ENCODE data around the gene PLA2G7.

Gene PLA2G7

DNA sequence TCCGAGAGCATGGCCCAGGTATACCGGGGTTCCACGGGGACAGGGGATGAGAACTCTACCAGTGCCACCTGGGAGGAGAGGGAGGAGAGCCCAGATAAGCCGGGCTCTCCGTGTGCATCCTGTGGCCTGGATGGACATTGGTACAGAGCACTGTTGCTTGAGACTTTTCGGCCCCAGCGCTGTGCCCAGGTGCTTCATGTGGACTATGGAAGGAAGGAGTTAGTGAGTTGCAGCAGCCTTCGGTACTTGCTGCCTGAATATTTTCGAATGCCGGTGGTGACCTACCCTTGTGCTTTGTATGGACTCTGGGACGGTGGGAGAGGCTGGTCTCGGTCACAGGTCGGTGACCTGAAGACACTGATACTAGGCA is 46.2 kb downstream of the PLA2G7 start:
- no peak for DNase-seq (ENCODE audit: low spot score)

DNA sequence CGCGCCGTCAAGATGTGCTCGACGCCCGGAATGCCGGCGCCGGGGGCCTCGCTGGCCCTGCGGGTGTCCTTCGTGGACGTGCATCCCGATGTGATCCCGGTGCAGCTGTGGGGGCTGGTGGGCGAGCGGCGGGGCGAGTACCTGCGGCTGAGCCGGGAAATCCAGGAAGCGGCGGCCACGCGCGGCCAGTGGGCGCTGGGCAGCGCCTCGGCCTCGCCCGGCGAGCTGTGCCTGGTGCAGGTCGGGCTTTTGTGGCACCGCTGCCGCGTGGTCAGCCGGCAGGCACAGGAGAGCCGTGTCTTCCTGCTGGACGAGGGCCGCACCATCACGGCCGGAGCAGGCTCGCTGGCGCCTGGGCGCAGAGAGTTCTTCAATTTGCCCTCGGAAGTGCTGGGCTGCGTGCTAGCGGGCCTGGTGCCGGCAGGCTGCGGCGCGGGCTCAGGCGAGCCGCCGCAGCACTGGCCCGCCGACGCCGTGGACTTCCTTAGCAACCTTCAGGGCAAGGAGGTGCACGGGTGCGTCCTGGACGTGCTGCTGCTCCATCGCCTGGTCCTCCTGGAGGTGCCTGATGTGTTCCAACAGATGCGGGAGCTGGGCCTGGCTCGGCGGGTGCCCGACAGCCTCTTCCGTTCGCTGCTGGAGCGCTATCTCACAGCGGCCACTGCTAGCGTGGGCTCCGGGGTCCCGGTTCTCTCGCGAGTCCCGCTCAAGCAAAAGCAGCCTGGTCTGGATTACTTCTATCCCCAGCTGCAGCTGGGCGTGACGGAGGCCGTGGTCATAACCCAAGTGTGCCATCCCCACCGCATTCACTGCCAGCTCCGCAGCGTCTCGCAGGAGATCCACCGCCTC is 46.8 kb downstream of the PLA2G7 start:
- no peak for DNase-seq (ENCODE audit: low spot score)

DNA sequence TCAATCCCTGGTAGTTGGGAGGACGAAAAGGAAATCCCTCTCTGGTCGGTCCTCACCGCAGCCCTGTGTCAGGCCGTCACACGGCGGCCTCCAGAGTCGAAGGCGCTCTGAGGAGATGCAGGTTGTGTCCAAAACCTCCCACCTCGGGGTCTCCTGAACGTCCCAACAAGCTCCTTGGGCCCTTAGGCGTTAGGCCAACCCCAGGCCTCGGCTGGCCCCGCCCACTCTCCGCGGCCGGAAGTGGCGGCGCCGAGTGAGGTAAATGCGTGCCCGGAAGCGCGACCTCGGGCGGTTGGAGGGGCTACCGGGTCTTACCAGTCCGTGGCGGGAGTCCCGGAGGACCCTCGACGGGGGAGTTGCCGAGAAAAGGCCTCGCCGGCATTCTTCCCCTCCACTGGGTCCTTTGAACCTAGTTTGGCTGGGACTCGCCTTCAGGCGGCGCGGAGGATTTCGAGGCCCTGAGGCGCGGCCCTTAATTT is 47.5 kb downstream of the PLA2G7 start, which contains the start of gene TDRD6:
Gene TDRD6 (plus strand): TSS at position 267 of the 479 bp plus-strand sequence. CDS start 244 bp downstream, outside the sequence.
- no peak for DNase-seq (ENCODE audit: low spot score)

- DNase-seq (ENCODE audit: low spot score), result no peak
Observed at GRCh38 chr6:46684771-46685170, 50.4 kb downstream of the PLA2G7 start.

- DNase-seq (ENCODE audit: low spot score), result peak; percentile 49
Observed at GRCh38 chr6:46677314-46677654, 57.9 kb downstream of the PLA2G7 start.

- DNase-seq (ENCODE audit: low spot score), result peak; percentile 45
Observed at GRCh38 chr6:46676604-46677313, 58.4 kb downstream of the PLA2G7 start.

GRCh38 chr6:46674410-46674809 is 60.8 kb downstream of the PLA2G7 start:
- DNase-seq (ENCODE audit: low spot score), result no peak

- no peak for DNase-seq (ENCODE audit: low spot score)
Observed at GRCh38 chr6:46667377-46667776, 67.8 kb downstream of the PLA2G7 start.

DNA sequence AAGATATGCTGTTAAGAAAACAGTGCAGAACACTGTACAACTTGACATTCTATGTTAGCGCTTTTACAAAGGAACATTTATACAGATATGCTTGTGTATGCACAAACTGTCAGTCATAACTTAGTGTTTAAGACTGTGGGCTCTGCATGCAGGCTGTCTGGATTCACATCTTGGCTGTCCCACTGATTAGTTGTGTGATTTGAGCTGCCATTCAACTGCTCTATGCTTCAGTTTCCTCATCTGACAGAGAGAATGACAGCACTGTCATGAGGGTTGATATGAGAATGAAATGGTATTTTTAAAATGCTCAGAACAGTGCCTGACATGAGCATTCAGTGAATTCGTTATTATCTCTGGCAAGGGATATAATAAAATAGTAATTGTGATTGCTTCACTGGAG is 73.7 kb downstream of the PLA2G7 start:
- no peak for DNase-seq (ENCODE audit: low spot score)

DNA sequence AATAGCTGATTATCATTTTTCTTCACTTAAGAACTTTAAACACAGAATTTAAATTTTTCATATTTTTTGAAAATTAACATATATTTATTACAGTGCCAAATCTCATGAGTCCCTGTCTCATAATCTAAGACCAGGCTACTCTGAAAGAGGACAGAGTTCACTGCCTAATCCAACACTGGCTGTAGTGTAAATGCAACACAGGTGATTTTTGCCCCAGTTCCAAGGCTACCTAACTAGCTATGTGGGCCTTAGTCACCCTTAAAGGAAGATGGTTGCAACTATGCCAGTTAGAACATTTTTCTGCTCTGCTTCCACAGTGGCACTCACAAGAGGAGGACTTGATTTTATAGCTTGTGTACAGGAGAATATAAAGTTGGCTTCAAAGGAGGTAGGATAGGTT is 77.5 kb downstream of the PLA2G7 start:
- DNase-seq (ENCODE audit: low spot score), result no peak

- no peak for DNase-seq (ENCODE audit: low spot score)
Observed at GRCh38 chr6:46655803-46656202, 79.4 kb downstream of the PLA2G7 start.
